ENCODE results near the gene THSD7A. TPM values are rescaled to one million over a fixed set of nuclear protein-coding genes. Genes with fewer than 3 reads are reported as not detected.

Gene THSD7A
- total RNA-seq, 1 donor from 2014 or later = 8.0 TPM

GRCh38 chr7:11713352-11713751, 118.6 kb downstream of the THSD7A start:
- intact Hi-C loops (cut with DNase I) = no loop called here
- Histone ChIP-seq H3K4me1 (no peaks in the 10 kb centered on the region), H3K36me3 (no peaks in the 10 kb centered on the region), H3K9me3 (no peaks in the 10 kb centered on the region), H3K27ac (no peak overlapping the region), H3K27me3 (no peaks in the 10 kb centered on the region), H3K4me3 (no peak overlapping the region)
- DNase-seq (no peak), ATAC-seq (no peak)
- TF ChIP-seq CTCF (IDR thresholded peaks at IDR 0.05) = no peak

GRCh38 chr7:11710377-11710776, 121.6 kb downstream of the THSD7A start:
- ATAC-seq (no peak), DNase-seq (no peak)
- intact Hi-C loops (cut with DNase I) = no loop called here
- Histone ChIP-seq H3K9me3 (no peaks in the 10 kb centered on the region), H3K27me3 (no peaks in the 10 kb centered on the region), H3K27ac (no peak overlapping the region), H3K36me3 (no peaks in the 10 kb centered on the region), H3K4me1 (no peaks in the 10 kb centered on the region), H3K4me3 (no peak overlapping the region)
- no peak for TF ChIP-seq CTCF (IDR thresholded peaks at IDR 0.05)

GRCh38 chr7:11709196-11709595, 122.8 kb downstream of the THSD7A start:
- intact Hi-C loops (cut with DNase I) = no loop called here
- no peak for ATAC-seq
- H3K36me3 ChIP-seq = no peaks in the 10 kb centered on the region
- no peak for TF ChIP-seq CTCF (IDR thresholded peaks at IDR 0.05)
- H3K4me3 ChIP-seq = no peak overlapping the region
- H3K9me3 ChIP-seq = no peaks in the 10 kb centered on the region
- no peaks in the 10 kb centered on the region for H3K27me3 ChIP-seq
- no peak for DNase-seq
- H3K27ac ChIP-seq = no peak overlapping the region
- H3K4me1 ChIP-seq = no peaks in the 10 kb centered on the region

- intact Hi-C loops (cut with DNase I) = no loop called here
- DNase-seq (no peak), ATAC-seq (no peak)
- no peak overlapping the region for H3K4me3 ChIP-seq
- TF ChIP-seq CTCF (IDR thresholded peaks at IDR 0.05) = no peak
- no peaks in the 10 kb centered on the region for H3K4me1 ChIP-seq
- H3K27me3 ChIP-seq = no peaks in the 10 kb centered on the region
- H3K9me3 ChIP-seq = no peaks in the 10 kb centered on the region
- no peaks in the 10 kb centered on the region for H3K36me3 ChIP-seq
- no peak overlapping the region for H3K27ac ChIP-seq
Measured at GRCh38 chr7:11707606-11708193, 124.3 kb downstream of the THSD7A start.

GRCh38 chr7:11706666-11707605, 125.1 kb downstream of the THSD7A start:
- no peak for TF ChIP-seq CTCF (IDR thresholded peaks at IDR 0.05)
- Histone ChIP-seq H3K4me1 (no peaks in the 10 kb centered on the region), H3K36me3 (no peaks in the 10 kb centered on the region), H3K9me3 (no peaks in the 10 kb centered on the region), H3K27ac (no peak overlapping the region), H3K4me3 (no peak overlapping the region), H3K27me3 (no peaks in the 10 kb centered on the region)
- ATAC-seq (peak; percentile 79), DNase-seq (no peak)
- intact Hi-C loops (cut with DNase I) = no loop called here
